ENCODE results near the gene H2BW2. TPM values are rescaled to one million over a fixed set of nuclear protein-coding genes. Genes with fewer than 3 reads are reported as not detected.

The H2BW2 gene
- total RNA-seq, 3 donors from 2014 or later (not counting 1 experiment from before 2014, with no cell fraction given), result 0.18 TPM; not detected in 2

- no peaks in the 10 kb centered on the region for H3K9me3 Mint-ChIP-seq
- no peaks in the 10 kb centered on the region for H3K36me3 Mint-ChIP-seq
- intact Hi-C loops (cut with micrococcal nuclease), result no loop called here
- DNase-seq (no peak), ATAC-seq (no peak)
- H3K9me3 ChIP-seq (ENCODE audit: control insufficient read depth, insufficient read depth, low read length), result no peaks in the 10 kb centered on the region
- H3K27ac Mint-ChIP-seq, result no peak overlapping the region
- H3K4me3 Mint-ChIP-seq, result no peak overlapping the region
- H3K36me3 ChIP-seq (ENCODE audit: control insufficient read depth, insufficient read depth, low read length), result no peaks in the 10 kb centered on the region
- no peaks in the 10 kb centered on the region for H3K4me1 ChIP-seq (ENCODE audit: control insufficient read depth, insufficient read depth, low read length)
- peaks cover 8 to 14% of the 10 kb centered on the region in 2 donors for H3K27me3 Mint-ChIP-seq (ENCODE audit: low read depth in 2 of 2)
- H3K27me3 ChIP-seq (ENCODE audit: control insufficient read depth, insufficient read depth, low read length), result peaks cover 2% of the 10 kb centered on the region
- H3K4me3 ChIP-seq (ENCODE audit: low read length), result no peak overlapping the region
- no peak overlapping the region for H3K27ac ChIP-seq (ENCODE audit: low read length)
- TF ChIP-seq CTCF (IDR thresholded peaks at IDR 0.05), result no peak
- WGBS (ENCODE audit: insufficient coverage), result 92% methylated on average over 5 of the region's 7 CpGs
- no peaks in the 10 kb centered on the region for H3K4me1 Mint-ChIP-seq
Measured at GRCh38 chrX:104085919-104086318, 46.2 kb downstream of the H2BW2 start.

Other genes starting within 250 kb of the H2BW2 start
- gene RAB9B, start 207.7 kb upstream of the H2BW2 start, total RNA-seq, result under 1 TPM; 0.45 to 0.64 (median 0.50) TPM
- 10 to 100 TPM in 1 of 3 donors, 1 to 10 TPM in 2; 3.8 to 10.3 (median 5.4) TPM for gene TMSB15B, start 77.3 kb upstream of the H2BW2 start, total RNA-seq
- not detected for gene H2BW1, start 26.2 kb upstream of the H2BW2 start, total RNA-seq
- gene TMSB15C, start 36.3 kb downstream of the H2BW2 start, total RNA-seq, result 1 to 10 TPM; 2.0 to 4.1 (median 2.5) TPM
- 1 to 10 TPM; 4.4 to 8.9 (median 5.6) TPM for gene ZCCHC18, start 72.6 kb downstream of the H2BW2 start, total RNA-seq
- gene SLC25A53, start 117.1 kb downstream of the H2BW2 start, total RNA-seq, result 10 to 100 TPM; 10.1 to 20.6 (median 12.8) TPM
- 10 to 100 TPM; 31.9 to 35.9 (median 32.6) TPM for gene FAM199X, start 126.5 kb downstream of the H2BW2 start, total RNA-seq
- not detected for gene ESX1, start 215.0 kb downstream of the H2BW2 start, total RNA-seq